CD4-positive, CD25-positive, alpha-beta regulatory T cell (primary cell): ENCODE results near the gene POC1A. TPM values are rescaled to one million over a fixed set of nuclear protein-coding genes. Genes with fewer than 3 reads are reported as not detected.
A peak's percentile ranks its signal among the peaks of the same experiment; 100 is the strongest.

ENCODE experiments used
- ATAC-seq, 2 donors: fragments of 150-1000 bp; cut with Tn5 transposase; one replicate each; pipeline ENCODE4 v1.10.0; 2021; ENCODE audit warnings: low read depth in 2 of 2, moderate number of reproducible peaks in 2 of 2, moderate library complexity in 1 of 2
- DNase-seq, 3 donors: peaks; one replicate each; pipeline versions ENCODE4 v3.0.0 to v3.0.0-alpha.2; 2012 to 2022; ENCODE audit warnings: mixed read lengths in 1 of 3
- H3K27ac ChIP-seq: one replicate; pipeline ENCODE4 v1.7.0; 2013; ENCODE audit warnings: mild to moderate bottlenecking, low read length; ENCODE audit not compliant: insufficient read depth, poor library complexity, severe bottlenecking
- H3K27me3 ChIP-seq: one replicate; pipeline ENCODE4 v1.7.0; 2013; ENCODE audit warnings: low read length; ENCODE audit not compliant: control insufficient read depth, insufficient read depth
- H3K36me3 ChIP-seq: one replicate; pipeline ENCODE4 v1.7.0; 2013; ENCODE audit warnings: mild to moderate bottlenecking, low read length, moderate library complexity; ENCODE audit not compliant: control insufficient read depth, insufficient read depth
- H3K4me1 ChIP-seq: 2 replicates; pipeline ENCODE4 v1.7.0; 2013; ENCODE audit warnings: mild to moderate bottlenecking, low read length; ENCODE audit not compliant: insufficient read depth, control insufficient read depth, poor library complexity, severe bottlenecking
- H3K4me3 ChIP-seq: one replicate; pipeline ENCODE4 v1.7.0; 2013; ENCODE audit warnings: low read depth, mild to moderate bottlenecking, low read length, moderate library complexity
- H3K9me3 ChIP-seq, 2 experiments: 1 replicate in 1 of 2; 2 replicates in 1 of 2; pipeline ENCODE4 v1.7.0; 2013; ENCODE audit warnings: low read length in 2 of 2, mild to moderate bottlenecking in 1 of 2, moderate library complexity in 1 of 2; ENCODE audit not compliant: control insufficient read depth in 2 of 2
- H3K27ac Mint-ChIP-seq, 3 donors: one replicate each; pipeline ENCODE4 v1.8.0; 2020 to 2022; ENCODE audit warnings: mild to moderate bottlenecking in 3 of 3, mixed read lengths in 3 of 3, moderate library complexity in 2 of 3
- H3K27me3 Mint-ChIP-seq: one replicate; pipeline ENCODE4 v1.8.0; 2022; ENCODE audit warnings: mild to moderate bottlenecking, mixed read lengths
- H3K36me3 Mint-ChIP-seq: one replicate; pipeline ENCODE4 v1.8.0; 2020; ENCODE audit warnings: mixed read lengths
- H3K4me1 Mint-ChIP-seq, 4 donors: one replicate each; pipeline ENCODE4 v1.8.0; 2020 to 2022; ENCODE audit warnings: mixed read lengths in 4 of 4, mild to moderate bottlenecking in 1 of 4
- H3K4me3 Mint-ChIP-seq, 4 donors: one replicate each; pipeline ENCODE4 v1.8.0; 2020 to 2022; ENCODE audit warnings: mild to moderate bottlenecking in 4 of 4, mixed read lengths in 4 of 4, moderate library complexity in 3 of 4
- H3K9me3 Mint-ChIP-seq, 7 donors: one replicate each; pipeline ENCODE4 v1.8.0; 2020 to 2022; ENCODE audit warnings: mixed read lengths in 7 of 7, mild to moderate bottlenecking in 3 of 7, moderate library complexity in 2 of 7
- polyA plus RNA-seq, 4 donors: library from polyadenylated mRNA; unstranded; fragments of 300-500 nt; fragmentation: Illumina TruSeq; gene quantifications; one replicate each; pipeline ENCODE4 v1.2.3, GENCODE V29; 2021
- total RNA-seq: library from RNA; stranded (reverse); gene quantifications from one replicate; pipeline ENCODE4 v1.2.3, GENCODE V29; 2022

POC1A gene
- total and polyA plus RNA-seq, 5 donors from 2014 or later: 1.3 to 3.2 (median 1.7) TPM

DNA sequence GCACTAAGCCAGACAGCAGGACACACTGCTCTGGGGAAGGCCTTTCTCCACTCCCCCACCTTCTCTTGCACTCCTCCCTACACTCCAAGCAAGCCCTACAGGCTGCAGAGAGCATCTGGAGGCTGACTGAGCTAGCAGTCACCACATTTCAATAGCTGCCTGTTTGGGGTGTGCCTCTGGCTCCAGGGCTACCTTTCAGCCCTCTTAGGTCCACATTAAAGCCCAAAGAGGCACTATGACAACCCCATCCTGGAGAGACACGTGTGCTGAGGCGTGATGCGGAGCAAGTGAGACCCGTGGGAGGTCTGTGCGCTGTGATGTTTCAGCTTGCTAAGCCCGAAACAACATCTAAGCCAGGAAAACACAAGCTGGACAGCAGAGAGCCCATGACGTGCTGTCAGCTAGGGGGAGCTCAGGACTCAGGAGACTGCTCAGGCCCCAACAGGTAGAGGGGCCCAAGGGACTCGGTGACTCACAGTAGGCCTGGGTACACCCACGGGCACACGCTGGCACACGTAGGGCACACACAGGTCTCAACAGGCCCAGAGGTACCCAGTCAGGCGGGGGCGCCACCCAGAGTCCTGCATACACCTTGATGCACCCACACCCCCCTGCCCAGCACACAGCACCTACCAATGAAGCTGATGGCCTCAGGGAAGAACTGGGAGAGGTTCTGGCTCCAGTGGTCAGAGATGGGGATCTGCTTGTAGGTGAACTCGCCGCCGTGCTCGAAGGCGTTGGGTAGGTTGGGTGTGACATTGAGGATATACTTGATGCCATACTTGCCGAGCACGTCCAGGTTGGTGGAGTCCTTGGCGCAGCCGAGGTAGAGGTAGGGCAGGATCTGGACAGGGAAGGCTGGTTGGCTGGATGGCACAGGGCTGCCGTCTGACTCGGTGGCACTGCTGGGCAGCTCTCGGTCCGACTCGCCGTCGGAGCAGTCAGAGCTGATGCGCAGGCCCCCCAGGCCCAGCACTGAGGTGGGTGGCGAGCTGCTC, 100.6 kb downstream of the POC1A start:
- no peaks in the 10 kb centered on the region for H3K27me3 ChIP-seq
- no peak for ATAC-seq

DNA sequence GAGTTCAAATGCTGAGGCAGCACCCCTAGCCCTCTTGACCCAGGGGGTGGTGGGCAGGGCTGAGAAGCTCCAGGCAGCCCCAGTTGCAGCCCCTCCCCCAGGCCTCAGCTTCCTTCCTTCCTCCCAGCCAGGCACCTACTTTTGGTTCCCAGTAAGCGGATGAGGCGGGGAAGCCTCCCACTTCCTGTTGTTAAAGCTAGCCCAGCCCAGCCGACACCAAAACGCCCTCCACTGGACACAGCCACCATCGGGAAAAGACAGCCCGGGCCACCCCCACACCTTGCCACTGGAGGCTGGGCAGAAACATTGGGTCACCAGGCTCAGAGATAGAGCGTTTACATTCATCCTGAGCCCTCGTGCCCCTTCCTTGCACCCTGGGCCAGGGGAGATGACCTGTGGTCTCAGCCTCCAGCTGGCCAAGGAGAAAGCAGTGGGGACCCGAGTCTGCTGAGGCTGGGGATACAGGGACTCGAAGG, 101.4 kb downstream of the POC1A start:
- Histone ChIP-seq H3K4me1 (peaks cover 80% of the 10 kb centered on the region), H3K36me3 (peaks cover 33% of the 10 kb centered on the region), H3K27me3 (no peaks in the 10 kb centered on the region), H3K27ac (peak overlapping the region; percentile 75), H3K9me3 (no peaks in the 10 kb centered on the region), H3K4me3 (peak overlapping the region; percentile 63)
- H3K36me3 Mint-ChIP-seq: peaks cover 19% of the 10 kb centered on the region
- H3K27me3 Mint-ChIP-seq: peaks cover 5% of the 10 kb centered on the region
- peaks cover 0 to 72% (median 36%) of the 10 kb centered on the region in 4 donors for H3K4me1 Mint-ChIP-seq
- ATAC-seq (no peak), DNase-seq (peak; percentile 18 to 61 (median 39))
- H3K9me3 Mint-ChIP-seq: no peaks in the 10 kb centered on the region
- H3K4me3 Mint-ChIP-seq: peak overlapping the region; percentile 89 to 96 (median 92)
- H3K27ac Mint-ChIP-seq: peak overlapping the region; percentile 93 to 97 (median 95)

More for the DNA sequence above, 100.6 kb downstream of the POC1A start:
- H3K9me3 ChIP-seq: no peaks in the 10 kb centered on the region
- H3K27ac ChIP-seq: peak overlapping the region; percentile 75
- peaks cover 31% of the 10 kb centered on the region for H3K36me3 ChIP-seq
- H3K27me3 Mint-ChIP-seq: peaks cover 5% of the 10 kb centered on the region
- DNase-seq: peak in 2 of 3 donors; percentile 34 to 67
- H3K9me3 Mint-ChIP-seq: no peaks in the 10 kb centered on the region
- H3K4me3 ChIP-seq: peak overlapping the region; percentile 63
- peak overlapping the region; percentile 89 to 96 (median 92) for H3K4me3 Mint-ChIP-seq
- H3K4me1 ChIP-seq: peaks cover 78% of the 10 kb centered on the region
- H3K4me1 Mint-ChIP-seq: peaks cover 0 to 66% (median 34%) of the 10 kb centered on the region in 4 donors
- peak overlapping the region; percentile 93 to 97 (median 95) for H3K27ac Mint-ChIP-seq
- H3K36me3 Mint-ChIP-seq: peaks cover 19% of the 10 kb centered on the region

DNA sequence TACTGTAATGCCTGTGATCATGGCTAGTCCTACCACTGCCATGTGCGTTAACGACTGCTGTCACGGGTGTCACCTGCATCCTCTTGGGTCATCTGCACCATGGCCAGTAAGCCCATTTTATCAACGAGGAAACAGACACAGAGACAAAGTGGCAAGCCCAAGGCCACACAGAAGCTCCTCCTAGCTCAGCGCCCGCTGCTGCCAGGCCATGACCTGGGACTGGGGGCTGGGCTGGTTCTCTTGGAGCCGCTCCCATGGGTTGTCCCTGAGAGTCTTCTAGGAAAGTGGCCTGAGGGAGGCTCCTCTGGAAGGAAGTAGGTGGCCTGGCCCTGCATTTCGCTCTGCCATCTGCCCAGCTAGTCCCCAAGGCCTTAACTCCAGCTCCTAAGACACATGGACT, 102.8 kb downstream of the POC1A start:
- H3K36me3 Mint-ChIP-seq: peaks cover 19% of the 10 kb centered on the region
- peaks cover 35% of the 10 kb centered on the region for H3K36me3 ChIP-seq
- H3K4me1 Mint-ChIP-seq: peaks cover 0 to 71% (median 33%) of the 10 kb centered on the region in 4 donors

DNA sequence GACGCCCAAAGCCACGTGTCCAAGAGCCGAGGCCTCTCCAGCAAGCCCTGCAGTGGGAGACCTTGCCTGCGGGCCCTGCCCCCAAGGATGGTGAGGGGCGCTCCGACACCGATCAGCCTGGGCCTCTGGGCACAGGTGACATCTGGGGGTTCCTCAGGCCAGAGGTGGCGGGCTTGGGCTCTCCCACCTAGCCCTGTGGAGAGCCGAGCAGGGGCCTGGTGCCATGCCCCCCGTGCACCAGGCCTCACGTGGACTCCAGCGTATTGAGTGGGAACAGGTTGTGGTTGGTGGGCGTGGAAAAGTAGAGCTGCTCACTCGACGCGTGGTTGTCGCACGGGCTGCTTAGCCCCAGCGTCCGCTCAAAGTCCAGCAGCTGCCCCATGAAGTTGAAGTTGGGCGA, 103.7 kb downstream of the POC1A start:
- H3K4me3 Mint-ChIP-seq: peak overlapping the region in 3 of 4 donors; percentile 46 to 89 (median 68)
- no peaks in the 10 kb centered on the region for H3K27me3 Mint-ChIP-seq
- ATAC-seq (no peak), DNase-seq (no peak)
- H3K9me3 ChIP-seq: no peaks in the 10 kb centered on the region
- peak overlapping the region; percentile 75 for H3K27ac ChIP-seq
- peaks cover 19% of the 10 kb centered on the region for H3K36me3 Mint-ChIP-seq
- H3K4me1 Mint-ChIP-seq: peaks cover 0 to 72% (median 33%) of the 10 kb centered on the region in 4 donors
- no peaks in the 10 kb centered on the region for H3K27me3 ChIP-seq
- H3K4me1 ChIP-seq: peaks cover 66% of the 10 kb centered on the region
- H3K4me3 ChIP-seq: no peak overlapping the region
- no peaks in the 10 kb centered on the region for H3K9me3 Mint-ChIP-seq
- peak overlapping the region; percentile 59 to 95 (median 71) for H3K27ac Mint-ChIP-seq
- peaks cover 35% of the 10 kb centered on the region for H3K36me3 ChIP-seq

More for the DNA sequence above, 102.8 kb downstream of the POC1A start:
- H3K27ac Mint-ChIP-seq: peak overlapping the region; percentile 93 to 97 (median 95)
- DNase-seq (no peak), ATAC-seq (no peak)
- H3K4me3 Mint-ChIP-seq: peak overlapping the region; percentile 84 to 92 (median 90)
- no peaks in the 10 kb centered on the region for H3K27me3 Mint-ChIP-seq
- Histone ChIP-seq H3K4me3 (peak overlapping the region; percentile 63), H3K9me3 (no peaks in the 10 kb centered on the region), H3K27ac (peak overlapping the region; percentile 75), H3K27me3 (no peaks in the 10 kb centered on the region), H3K4me1 (peaks cover 70% of the 10 kb centered on the region)
- no peaks in the 10 kb centered on the region for H3K9me3 Mint-ChIP-seq

DNA sequence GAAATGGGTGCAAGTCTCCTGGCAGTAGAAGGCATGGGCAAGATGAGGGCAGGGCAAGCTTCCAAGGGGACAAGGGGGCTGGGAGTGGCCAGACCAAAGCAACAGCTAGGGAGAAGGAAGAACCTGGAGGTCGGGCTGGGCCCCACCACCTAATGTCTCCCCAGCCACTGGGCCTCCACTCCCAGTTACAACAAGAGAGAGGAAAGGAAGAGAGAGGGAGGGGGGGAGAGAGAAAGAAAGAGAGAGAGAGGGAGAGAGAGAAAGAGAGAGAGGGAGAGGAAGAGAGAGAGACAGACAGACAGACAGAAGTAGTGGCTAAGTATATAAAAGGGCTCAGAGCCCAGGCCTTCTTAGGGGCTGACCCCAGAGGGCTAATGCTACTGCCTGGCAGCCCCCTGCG, 104.7 kb downstream of the POC1A start:
- Mint-ChIP-seq H3K27me3 (no peaks in the 10 kb centered on the region), H3K9me3 (no peaks in the 10 kb centered on the region), H3K36me3 (peaks cover 19% of the 10 kb centered on the region), H3K4me1 (peaks cover 0 to 76% (median 31%) of the 10 kb centered on the region in 4 donors), H3K27ac (peak overlapping the region; percentile 51 to 80 (median 65)), H3K4me3 (peak overlapping the region in 2 of 4 donors; percentile 32 to 50)
- DNase-seq (no peak), ATAC-seq (no peak)
- no peaks in the 10 kb centered on the region for H3K9me3 ChIP-seq
- peaks cover 57% of the 10 kb centered on the region for H3K4me1 ChIP-seq
- peaks cover 35% of the 10 kb centered on the region for H3K36me3 ChIP-seq
- H3K4me3 ChIP-seq: no peak overlapping the region
- H3K27ac ChIP-seq: peak overlapping the region; percentile 53
- no peaks in the 10 kb centered on the region for H3K27me3 ChIP-seq

DNA sequence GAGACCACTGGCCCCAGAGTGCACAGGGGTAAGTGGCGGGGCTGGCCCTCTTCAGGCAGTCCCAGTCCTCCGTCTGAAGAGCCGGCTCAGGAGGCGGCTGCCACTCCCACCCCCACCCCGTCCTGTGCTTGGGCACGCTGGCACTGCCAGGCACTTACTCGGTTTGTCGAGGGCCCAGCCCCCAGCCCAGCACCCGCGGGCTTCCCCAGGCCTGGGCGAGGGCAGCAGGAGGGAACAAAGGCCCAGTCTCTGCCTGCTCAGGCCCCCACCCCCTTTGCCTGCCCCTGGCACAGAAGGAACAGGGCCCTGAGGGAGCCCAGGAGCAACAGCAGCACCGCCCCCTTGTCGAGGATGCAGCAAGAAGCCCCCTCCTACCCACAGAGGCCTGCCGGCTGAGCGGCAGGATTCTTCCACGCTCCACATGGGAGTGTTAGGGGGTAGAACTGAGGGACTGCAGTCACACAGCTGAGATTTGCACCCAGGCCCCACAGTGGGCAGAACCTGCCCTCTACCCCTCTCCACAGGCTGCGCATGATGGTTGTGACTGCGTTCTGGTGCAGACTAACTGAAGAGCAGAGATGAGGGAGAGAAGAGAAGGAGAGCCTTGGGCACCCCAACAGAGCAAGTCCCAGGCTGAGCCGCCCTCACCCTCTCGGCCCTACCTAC, 106.8 kb downstream of the POC1A start:
- Histone ChIP-seq H3K36me3 (peaks cover 35% of the 10 kb centered on the region), H3K27ac (peak overlapping the region; percentile 6), H3K4me3 (no peak overlapping the region), H3K27me3 (no peaks in the 10 kb centered on the region), H3K4me1 (peaks cover 36% of the 10 kb centered on the region), H3K9me3 (no peaks in the 10 kb centered on the region)
- Mint-ChIP-seq H3K4me3 (no peak overlapping the region), H3K36me3 (peaks cover 15% of the 10 kb centered on the region), H3K4me1 (peaks cover 0 to 66% (median 12%) of the 10 kb centered on the region in 4 donors), H3K27me3 (no peaks in the 10 kb centered on the region), H3K9me3 (no peaks in the 10 kb centered on the region), H3K27ac (peak overlapping the region in 1 of 3 donors; percentile 75)
- ATAC-seq: no peak
- DNase-seq: no peak

DNA sequence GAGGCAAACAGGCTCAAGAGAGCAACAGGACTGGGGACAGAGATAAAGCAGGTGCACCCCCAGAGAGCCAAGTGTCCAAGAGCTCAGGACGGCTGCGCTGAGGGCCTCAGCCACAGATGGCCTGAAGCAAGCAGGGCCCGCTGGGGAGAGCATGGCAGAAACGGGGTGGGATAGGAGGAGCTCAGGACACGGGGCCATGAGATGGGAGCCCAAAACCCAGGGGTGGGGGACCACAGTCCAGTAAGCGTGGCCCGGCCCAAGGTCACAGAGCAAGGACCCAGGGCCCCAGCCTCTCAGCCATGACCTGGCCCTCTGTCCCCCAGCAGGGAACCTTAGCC, 107.4 kb downstream of the POC1A start:
- H3K27ac ChIP-seq: no peak overlapping the region
- H3K36me3 ChIP-seq: peaks cover 35% of the 10 kb centered on the region
- Mint-ChIP-seq H3K9me3 (no peaks in the 10 kb centered on the region), H3K4me3 (no peak overlapping the region), H3K27ac (peak overlapping the region in 2 of 3 donors; percentile 73 to 80), H3K4me1 (peaks cover 0 to 64% (median 9%) of the 10 kb centered on the region in 4 donors), H3K27me3 (no peaks in the 10 kb centered on the region), H3K36me3 (peaks cover 13% of the 10 kb centered on the region)
- H3K27me3 ChIP-seq: no peaks in the 10 kb centered on the region
- no peaks in the 10 kb centered on the region for H3K9me3 ChIP-seq
- DNase-seq (no peak), ATAC-seq (no peak)
- peaks cover 31% of the 10 kb centered on the region for H3K4me1 ChIP-seq
- H3K4me3 ChIP-seq: no peak overlapping the region
